HG03565 (cell line): ENCODE measurements around the gene SPATA21.

Experiments
- ATAC-seq: cut with Tn5 transposase; IDR thresholded peaks from one replicate; pipeline ENCODE4 v1.9.1; 2021; ENCODE audit warnings: mild to moderate bottlenecking, moderate library complexity; ENCODE audit not compliant: unreplicated experiment

Gene SPATA21

DNA sequence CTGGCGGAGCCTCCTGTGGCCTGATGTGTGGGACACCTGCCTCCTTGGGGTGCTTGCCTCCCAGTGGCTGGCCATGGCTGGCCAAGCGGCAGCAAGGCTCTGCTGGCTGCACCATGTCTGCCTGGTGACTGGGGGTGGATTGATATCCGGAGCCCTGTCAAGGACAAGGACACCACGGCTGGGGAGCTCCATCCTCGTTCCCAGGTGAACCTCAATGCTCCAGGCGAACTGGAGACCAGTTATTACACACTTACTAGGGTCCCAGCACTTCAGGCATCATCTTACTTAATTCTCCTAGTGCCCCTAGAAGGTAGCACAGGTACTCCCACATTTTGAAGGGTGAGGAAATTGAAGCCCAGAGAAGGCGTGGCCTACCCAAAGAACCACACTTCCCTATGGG is 15.2 kb downstream of the SPATA21 start:
- ATAC-seq: no peak

DNA sequence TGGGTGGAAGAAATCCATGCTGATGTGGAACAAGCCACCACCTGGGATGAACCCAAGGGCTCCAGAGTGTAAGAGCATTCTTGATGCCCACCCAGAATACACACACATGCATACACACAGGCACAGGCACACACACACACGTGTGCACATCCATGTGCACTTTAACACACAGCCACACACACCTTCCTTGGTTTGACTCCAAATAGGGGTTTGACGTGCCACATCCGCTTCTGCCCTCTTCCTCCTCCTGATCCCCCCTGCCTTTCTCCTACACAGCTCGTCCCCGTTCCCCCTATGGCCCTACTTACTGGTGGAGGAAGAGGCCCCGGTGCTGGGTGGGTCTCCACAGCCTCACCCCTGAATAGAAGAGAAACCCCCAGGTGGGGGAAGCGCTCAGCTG is 16.0 kb downstream of the SPATA21 start:
- no peak for ATAC-seq

DNA sequence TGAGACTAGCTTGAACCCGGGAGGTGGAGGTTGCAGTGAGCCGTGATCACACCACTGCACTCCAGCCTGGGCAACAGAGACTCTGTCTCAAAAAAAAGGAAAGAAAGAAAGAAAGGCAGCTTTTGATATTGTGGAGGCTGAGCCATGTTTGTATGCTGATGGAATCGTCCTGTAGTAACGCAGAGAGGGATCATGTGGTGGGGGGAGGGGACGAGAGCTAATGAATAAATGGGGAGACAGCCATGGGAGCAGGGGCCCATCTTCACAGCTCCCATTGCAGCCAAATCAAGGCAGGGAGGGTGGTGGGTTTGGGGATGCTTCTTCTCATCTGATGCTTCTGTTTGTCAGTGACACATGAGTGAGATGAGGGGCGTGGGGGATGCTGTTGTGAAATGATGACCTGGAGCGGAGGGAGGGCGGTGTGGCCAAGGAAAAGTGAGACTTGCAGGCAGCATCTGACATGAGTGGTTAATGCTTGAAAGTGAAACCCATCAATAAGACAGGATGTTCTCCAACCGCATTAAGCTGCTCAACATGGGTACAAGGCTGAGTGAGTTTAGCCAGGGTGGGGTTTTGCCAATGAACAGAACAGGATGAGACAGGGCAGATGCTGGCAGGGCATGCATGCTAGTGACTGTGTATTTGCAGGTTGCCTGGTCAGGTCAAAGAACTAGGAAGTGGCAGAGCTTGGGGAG is 16.7 kb downstream of the SPATA21 start:
- peak; percentile 60 for ATAC-seq

DNA sequence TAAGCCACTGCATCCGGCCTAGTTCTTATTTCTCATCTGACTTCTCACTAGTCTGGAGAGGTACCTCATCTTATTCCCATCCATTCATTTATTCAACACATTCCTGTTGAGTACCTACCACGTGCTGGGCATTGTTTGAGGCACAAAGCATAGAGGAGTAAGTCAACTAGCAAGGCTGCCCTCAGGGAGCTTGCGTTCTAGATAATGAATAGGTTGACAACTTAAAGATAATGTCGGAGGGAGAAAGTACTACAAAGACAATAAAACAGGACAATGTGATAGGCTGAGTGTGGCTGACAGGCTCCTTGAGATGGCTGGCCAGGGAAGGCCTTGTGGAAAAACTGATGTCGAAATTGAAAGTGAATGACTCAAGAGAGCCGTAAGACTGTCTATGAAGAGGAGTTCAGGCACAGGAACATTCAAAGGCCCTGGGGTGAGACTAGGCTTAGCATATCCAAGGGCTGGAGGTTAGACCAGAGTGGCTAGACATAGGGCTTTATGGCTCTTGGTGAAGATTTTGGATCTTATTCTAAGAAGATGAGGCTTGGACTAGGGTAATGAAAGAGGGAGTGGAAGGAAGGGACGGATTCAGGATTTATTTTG is 18.3 kb downstream of the SPATA21 start:
- no peak for ATAC-seq

DNA sequence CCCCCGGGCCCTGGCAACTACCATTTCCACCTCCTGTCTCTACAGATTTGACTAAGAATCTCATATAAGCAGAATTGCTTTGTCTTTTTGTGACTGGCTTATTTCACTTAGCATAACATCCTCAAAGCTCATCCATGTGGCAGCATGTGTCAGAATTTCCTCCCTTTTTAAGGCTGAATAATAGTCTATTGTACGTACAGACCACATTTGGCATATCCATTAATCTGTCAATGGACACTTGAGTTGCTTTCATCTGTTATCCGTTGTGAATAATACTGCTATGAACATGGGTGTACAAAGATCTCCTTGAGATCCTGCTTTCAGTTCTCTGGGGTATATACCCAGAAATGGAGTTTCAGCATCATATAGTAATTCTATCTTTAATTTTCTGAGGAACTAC is 24.0 kb downstream of the SPATA21 start:
- ATAC-seq: no peak

DNA sequence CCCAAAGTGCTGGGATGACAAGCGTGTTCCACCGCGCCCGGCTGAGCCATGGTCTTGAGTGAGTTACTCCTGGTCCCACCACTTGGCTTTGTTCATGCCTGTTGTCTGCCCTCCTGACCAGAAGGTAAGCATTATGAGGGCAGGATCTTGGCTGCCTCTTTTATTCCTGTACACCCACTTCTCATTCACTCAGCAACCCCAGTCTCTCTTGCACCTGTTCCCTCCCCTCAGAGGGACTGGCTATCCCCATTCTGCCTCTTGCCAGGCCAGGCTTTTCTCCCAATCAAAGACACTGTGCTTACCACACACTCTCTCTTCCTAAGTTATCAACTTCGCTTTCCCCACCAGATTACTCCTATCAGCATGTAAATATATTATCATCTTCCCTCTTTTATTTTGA is 26.4 kb downstream of the SPATA21 start:
- no peak for ATAC-seq

DNA sequence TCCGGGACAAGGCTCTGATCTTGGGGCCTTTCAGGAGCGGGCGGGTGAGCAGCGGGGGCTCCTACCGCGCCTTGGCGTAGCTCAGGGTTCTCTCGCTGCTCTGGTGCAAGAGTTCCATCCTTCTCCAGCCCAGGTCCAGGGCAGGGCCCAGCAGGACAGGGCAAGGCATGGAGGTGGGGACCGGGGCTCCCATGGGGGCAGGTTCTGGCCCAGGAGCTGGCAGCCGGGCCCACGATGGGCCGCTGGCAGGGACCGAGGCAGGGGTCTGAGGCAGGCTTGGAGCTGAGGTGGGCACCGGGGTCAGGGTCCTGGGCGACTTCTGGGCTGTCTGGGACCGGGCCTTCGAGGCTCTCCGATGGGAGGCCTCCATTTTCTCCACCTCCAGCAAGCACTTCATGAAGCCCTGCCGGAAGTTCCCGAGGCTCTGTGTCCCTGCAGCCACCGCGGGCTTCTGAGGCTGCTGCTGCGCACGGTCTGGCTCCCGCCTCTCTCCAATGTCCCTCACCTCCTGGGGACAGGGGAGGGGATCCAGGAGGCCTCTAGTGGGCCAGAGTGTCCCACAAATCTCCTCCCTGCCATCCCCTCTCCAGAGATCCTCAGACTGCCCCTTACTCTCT is 27.6 kb downstream of the SPATA21 start:
- no peak for ATAC-seq

DNA sequence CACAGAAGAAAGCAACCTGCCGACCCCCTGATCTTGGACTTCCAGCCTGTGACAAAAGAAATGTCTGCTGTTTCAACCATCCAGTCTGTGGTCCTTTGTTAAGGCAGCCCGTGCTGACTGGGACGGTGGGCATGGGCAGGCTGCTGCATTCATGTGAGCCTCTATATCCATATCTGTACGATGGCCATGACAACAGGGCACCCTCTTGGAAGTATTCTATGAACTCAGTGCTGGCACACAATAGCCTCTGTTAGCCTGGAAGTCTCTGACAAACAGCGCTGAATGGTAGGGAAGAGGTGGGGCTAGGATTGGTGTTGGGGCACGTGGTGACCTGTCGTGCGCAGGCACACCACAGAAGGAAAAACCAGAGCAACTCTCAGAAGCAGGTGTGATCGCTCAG is 30.4 kb downstream of the SPATA21 start:
- no peak for ATAC-seq

DNA sequence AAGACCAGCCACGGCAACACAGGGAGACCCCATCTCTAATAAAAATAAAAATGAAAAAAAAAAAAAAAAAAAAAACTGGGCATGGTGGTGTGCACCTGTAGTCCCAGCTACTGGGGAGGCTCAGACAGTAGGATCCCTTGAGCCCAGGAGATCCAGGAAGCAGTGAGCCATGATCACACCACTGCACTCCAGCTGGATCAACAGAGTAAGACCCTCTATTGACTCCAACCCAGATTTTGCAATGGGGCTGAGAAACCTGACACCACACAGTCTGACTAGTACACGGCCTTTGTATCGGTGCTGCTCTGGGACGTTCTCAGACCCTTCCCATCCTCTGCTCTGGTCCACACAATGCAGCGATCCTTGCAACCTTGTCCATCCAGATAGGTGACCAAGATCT is 31.8 kb downstream of the SPATA21 start:
- ATAC-seq: no peak

DNA sequence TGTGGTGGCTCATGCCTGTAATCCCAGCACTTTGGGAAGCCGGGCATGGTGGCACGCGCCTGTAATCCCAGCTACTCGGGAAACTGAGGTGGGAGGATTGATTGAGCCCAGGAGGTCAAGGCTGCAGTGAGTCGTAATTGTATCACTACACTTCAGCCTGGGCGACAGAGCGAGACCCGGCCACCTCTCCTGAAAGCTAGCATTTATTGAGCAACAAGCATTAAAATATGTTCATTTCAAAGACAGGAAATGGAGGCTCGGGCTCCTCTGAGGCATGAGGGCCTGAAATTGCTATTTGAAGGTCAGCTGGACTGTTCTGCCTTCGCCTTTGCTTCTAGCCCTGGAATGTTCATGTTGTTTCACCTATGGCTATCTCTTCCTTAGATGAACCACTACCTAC is 34.5 kb downstream of the SPATA21 start:
- no peak for ATAC-seq

DNA sequence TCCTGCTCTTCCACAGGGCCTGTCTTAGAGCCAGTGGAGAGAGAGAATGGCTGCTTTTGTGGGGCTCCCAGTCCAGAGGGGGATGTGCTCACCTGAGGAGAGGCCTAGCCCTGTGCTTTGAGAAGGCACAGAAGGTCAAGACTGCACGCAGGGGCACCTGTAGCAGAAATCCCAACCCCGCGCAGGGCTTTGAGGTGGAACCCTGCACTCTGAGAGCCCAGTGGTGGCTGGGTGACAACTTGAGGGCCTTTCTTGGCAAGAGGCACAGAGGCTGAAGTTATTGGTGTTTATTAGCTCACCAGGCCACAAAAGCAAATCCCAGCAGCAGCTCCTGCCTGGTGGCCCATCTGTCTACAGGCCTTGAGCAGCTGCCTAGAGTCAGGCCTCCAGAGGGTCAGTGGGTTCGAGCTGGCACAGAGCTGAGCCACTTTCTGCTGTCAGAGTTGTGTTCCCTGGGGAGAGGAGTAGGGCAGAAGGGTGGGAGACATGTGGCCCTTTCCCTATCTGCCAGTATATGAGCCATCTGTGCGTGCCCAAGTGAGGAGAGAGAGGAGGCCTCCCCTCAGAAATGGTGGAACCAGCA is 38.8 kb downstream of the SPATA21 start:
- no peak for ATAC-seq

DNA sequence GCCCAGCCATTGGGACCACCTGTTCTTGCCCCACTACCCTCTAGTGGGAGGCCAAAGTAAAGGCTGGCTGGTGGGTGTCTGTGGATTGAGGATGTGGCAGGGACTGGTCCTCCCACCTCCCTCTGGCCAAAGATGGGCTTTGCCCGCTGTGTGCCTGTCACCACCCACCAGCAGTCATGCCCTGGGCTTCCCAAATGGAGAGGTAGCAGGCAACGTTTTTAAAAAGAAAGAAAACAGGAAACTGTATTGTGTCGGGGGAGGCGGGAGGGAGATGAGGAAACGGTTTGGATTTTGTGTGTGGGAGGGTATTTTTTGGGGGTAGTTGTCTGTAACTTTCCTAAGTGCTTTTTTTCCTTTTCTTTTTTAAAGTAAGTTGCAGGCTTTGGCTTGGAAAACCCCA is 40.1 kb downstream of the SPATA21 start:
- ATAC-seq: no peak

DNA sequence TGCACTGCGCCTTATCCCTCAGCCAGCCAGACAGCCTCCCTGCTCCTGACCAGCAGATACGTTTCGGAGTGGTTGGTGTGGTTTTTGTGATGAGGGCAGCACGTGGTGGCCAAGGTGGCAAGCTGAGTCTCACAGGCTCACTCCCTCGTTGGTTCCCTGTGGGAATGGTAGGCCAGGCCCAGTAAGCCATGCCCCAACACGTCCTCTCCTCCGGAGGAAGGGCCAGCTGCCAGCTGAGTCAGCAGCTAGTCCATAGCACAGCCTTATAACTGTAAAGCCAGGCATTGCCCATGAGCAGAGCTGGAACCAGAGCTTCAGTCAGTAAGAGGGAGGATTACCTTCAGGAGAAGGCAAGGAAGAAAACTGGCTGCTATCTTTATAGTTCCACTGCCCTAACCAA is 40.6 kb downstream of the SPATA21 start:
- ATAC-seq: no peak

DNA sequence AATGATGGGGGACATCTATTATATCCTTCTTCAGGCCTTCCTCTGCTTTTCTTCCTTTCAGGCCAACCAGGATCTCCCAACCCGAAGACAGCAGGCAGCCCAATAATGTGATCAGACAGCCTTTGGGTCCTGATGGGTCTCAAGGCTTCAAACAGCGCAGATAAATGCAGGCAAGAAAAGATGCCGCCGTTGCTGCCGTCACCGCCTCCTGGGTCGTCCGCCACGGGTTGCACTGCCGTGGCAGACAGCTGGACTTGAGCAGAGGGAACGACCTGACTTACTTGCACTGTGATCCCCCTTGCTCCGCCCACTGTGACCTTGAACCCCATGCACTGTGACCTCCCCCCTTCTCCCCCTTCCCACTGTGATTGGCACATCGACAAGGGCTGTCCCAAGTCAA is 42.2 kb downstream of the SPATA21 start:
- no peak for ATAC-seq

DNA sequence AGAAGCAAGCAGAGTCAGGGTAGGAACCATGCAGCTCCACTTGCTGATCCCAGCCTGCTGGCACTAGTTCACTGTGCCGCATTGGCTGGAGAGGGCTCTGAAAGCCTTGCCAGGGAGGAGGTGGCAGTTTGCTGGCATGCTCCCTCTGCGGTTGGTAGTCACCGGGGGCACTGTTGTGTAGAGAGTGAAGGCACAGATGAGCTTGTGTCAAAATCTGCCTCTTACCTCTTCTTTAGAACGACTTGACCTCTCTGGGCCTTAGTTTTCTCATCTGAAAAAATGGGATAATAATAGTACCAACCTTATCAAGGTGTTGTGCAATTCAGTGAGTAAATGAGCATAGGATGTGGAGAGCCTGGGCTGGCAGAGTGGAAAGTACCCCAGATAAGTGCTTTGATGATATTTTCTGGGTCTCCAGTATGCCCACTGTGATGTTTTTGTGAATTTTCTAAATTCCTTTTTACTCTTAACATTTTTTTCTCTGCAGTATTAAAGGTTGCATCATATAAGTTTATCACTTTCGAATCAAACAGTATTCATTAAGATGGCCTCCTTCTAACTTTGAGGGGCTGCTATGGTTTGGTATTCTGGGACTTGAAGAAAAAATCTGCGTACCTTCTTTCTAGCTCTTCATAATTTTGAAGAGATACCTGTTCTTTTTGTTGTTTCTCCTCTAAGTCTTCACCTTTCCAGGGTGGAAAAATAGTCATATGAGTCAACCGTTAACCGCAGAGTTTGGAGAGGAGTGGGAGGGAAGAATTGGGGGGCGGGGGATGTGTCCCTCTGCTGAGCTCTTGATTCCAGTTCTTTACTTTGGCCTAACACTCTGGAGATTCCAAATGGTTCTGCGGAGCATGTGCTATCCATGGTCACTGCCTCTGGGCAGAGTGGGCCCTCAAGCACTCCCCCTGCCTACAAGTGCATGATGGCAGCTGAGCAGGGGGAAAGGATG is 43.4 kb downstream of the SPATA21 start:
- ATAC-seq: no peak

DNA sequence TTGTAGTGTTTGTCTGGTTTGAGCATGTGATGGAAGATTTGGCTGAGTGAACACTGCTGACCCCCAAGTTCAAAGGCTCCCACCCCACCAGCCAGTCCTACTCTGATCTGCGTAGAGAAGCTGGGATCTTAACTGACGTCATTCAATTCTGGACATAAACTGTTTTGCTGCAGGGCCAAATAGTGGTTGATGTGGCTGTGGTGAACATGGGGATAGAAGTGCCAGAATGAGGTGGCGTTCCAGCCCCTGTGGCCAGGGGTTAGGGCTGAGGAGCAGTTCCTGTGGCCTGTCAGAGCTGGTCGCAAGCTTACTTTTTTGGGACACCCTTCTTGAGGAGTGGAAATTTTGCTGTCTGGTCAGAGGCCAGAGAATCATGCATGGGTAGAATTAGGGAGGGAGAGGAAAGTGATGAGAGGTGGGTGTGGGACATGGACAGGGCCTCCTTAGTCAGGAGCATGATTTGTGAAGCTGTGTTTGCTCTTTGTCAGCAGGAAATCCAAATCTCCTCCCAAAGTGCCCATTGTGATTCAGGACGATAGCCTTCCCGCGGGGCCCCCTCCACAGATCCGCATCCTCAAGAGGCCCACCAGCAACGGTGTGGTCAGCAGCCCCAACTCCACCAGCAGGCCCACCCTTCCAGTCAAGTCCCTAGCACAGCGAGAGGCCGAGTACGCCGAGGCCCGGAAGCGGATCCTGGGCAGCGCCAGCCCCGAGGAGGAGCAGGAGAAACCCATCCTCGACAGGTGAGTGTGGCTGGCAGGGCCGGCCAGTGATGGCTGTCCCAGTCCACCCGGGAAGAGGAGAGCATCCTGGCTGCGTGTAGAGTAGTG is 44.3 kb downstream of the SPATA21 start:
- no peak for ATAC-seq

DNA sequence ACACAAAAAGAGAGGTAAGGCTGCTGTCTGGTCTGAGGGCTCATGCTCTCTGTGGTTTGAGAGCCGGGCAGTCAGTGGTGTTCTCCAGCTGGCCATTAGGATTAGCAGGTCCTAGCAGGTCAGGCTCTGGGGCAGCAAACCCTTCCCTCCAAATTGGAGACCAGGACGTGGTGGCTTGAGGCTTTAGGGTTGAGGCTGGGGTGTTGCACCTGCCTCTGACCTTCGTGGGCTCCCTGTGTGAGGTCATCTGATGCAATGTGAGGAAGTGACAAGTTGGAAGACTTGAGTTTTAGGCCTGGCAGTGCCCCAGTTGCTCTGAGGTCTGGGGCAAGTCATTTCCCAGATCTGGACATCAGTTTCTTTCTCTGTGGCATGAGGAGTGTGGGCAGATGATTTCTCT is 45.8 kb downstream of the SPATA21 start:
- ATAC-seq: no peak

DNA sequence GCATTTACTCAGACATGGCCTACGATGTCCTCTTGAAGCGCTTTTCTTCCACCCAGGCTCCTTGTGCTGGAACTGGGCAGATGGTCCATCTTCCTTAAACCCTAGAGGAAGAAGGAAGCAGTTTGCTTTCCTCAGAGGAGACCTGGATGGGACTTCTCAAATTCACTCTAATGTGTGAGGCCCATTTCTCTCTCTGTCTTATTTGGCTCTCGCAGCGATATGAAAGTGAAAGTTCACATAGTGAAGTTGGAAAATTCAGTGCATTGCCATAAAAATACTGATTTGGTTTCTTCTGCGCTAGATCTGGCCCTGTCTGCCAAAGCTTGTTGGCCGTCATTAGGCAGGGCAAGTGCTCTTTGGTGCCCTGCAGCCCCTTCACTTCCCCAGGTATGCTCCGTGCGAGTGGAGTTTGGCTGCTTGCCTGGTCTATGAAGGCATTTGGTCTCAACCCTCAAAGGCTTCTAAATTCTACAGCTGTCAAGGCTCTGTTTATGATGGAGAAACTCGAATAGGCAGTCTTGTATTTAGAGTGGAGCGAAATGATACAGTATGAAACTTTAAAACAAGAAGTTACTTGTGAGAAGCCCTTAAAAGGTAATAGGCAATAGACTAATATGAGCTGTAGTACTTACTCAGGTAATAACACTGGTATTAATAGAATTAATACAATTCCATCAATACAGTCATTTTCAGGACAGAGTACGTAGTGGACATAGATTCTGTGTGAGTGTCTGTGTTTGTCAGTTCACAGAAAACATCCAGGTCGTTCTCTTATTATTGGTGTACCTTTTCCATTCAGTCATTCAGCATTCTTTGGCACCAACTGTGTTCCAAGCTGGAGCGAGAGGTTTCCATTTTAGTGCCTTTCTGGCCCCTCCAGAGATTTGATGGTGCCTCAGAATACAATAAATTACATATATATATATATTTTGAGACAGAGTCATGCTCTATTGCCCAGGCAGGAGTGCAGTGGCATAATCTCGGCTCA is 49.7 kb downstream of the SPATA21 start:
- ATAC-seq: no peak
